H1 (cell line): Measurements from ENCODE around the gene SLFN12L. TPM values are rescaled to one million over a fixed set of nuclear protein-coding genes. Genes with fewer than 3 reads are reported as not detected.

ENCODE experiments used
- CTCF ChIA-PET: fragments of 300-600 bp; sonication (Branson Sonifier 250); formaldehyde crosslinking; loops from one replicate; lab custom pipeline; 2021; ENCODE audit not compliant: partially characterized antibody; lab: Charles Lee
- POLR2A ChIA-PET: fragments of 300-600 bp; sonication (Branson Sonifier 250); formaldehyde crosslinking; loops from one replicate; lab custom pipeline; 2021; ENCODE audit warnings: inconsistent platforms; ENCODE audit not compliant: partially characterized antibody; lab: Charles Lee
- DNase-seq, 2 experiments: peaks; one replicate each; pipeline versions ENCODE4 v3.0.0 to v3.0.0-alpha.2; 2010 to 2022; ENCODE audit warnings: low spot score in 2 of 2, low read depth in 1 of 2, mixed read lengths in 1 of 2
- FAIRE-seq: peaks from 2 replicates; lab custom pipeline; 2011; peaks lifted over from hg19 to GRCh38; lab: Jason Lieb, UNC
- H2AFZ ChIP-seq: 2 replicates; pipeline ENCODE4 v1.8.1; 2012; ENCODE audit warnings: low read length, inconsistent platforms
- H2AK5ac ChIP-seq: 2 replicates; pipeline ENCODE4 v1.6.1; 2013; ENCODE audit warnings: low read depth, low read length
- H2BK120ac ChIP-seq: replicated peaks from 2 replicates; pipeline ENCODE3; 2013; ENCODE audit warnings: low read depth, low read length, inconsistent platforms
- H2BK12ac ChIP-seq: 2 replicates; pipeline ENCODE4 v1.6.1; 2013; ENCODE audit warnings: low read depth, low read length
- H2BK15ac ChIP-seq: 2 replicates; pipeline ENCODE4 v1.6.1; 2013; ENCODE audit warnings: low read length
- H2BK20ac ChIP-seq: 2 replicates; pipeline ENCODE4 v1.6.1; 2013; ENCODE audit warnings: low read length
- H2BK5ac ChIP-seq: 2 replicates; pipeline ENCODE4 v1.6.1; 2013; ENCODE audit warnings: low read depth, low read length
- H3K14ac ChIP-seq: 2 replicates; pipeline ENCODE4 v1.6.1; 2013; ENCODE audit warnings: inconsistent platforms; ENCODE audit not compliant: insufficient read length
- H3K18ac ChIP-seq: 2 replicates; pipeline ENCODE4 v1.6.1; 2013; ENCODE audit warnings: low read length; ENCODE audit errors: extremely low read depth
- H3K23ac ChIP-seq: 2 replicates; pipeline ENCODE4 v1.6.1; 2013; ENCODE audit warnings: inconsistent platforms; ENCODE audit not compliant: insufficient read length
- H3K23me2 ChIP-seq: 2 replicates; pipeline ENCODE4 v1.6.1; 2013; ENCODE audit warnings: low read depth, low read length
- H3K27ac ChIP-seq: 2 replicates; pipeline ENCODE4 v1.6.1; 2011; ENCODE audit warnings: low read depth, low read length, inconsistent platforms
- H3K27me3 ChIP-seq, 4 experiments: replicated peaks in 1 of 4; 1 replicate in 1 of 4; 2 replicates in 3 of 4; pipeline versions ENCODE4 v1.6.1 to v1.8.1; 2011 to 2013; ENCODE audit warnings: low read length in 3 of 4, mild to moderate bottlenecking in 3 of 4, inconsistent platforms in 2 of 4, mixed read lengths in 2 of 4, moderate library complexity in 1 of 4; ENCODE audit not compliant: control insufficient read depth in 3 of 4, insufficient read depth in 3 of 4; ENCODE audit errors: extremely low read depth in 1 of 4
- H3K36me3 ChIP-seq, 4 experiments: 2 replicates each; pipeline versions ENCODE4 v1.6.1 to v1.8.1; 2011 to 2013; ENCODE audit warnings: mild to moderate bottlenecking in 4 of 4, low read length in 3 of 4, moderate library complexity in 2 of 4, control low read depth in 1 of 4, inconsistent platforms in 1 of 4; ENCODE audit not compliant: insufficient read depth in 4 of 4, control insufficient read depth in 2 of 4
- H3K4ac ChIP-seq: replicated peaks from 2 replicates; pipeline ENCODE3; 2013; ENCODE audit warnings: low read length, low read depth, mixed read lengths, inconsistent platforms; ENCODE audit not compliant: insufficient read length
- H3K4me1 ChIP-seq, 4 experiments: replicated peaks in 1 of 4; 1 replicate in 1 of 4; 2 replicates in 3 of 4; pipeline versions ENCODE4 v1.6.1 to v1.8.1; 2011 to 2013; ENCODE audit warnings: low read length in 3 of 4, inconsistent platforms in 2 of 4, mixed read lengths in 1 of 4; ENCODE audit not compliant: insufficient read depth in 4 of 4, control insufficient read depth in 3 of 4
- H3K4me2 ChIP-seq, 2 experiments: 2 replicates each; pipeline versions ENCODE4 v1.6.1 to v1.8.1; 2011 to 2013; ENCODE audit warnings: low read depth in 2 of 2, low read length in 2 of 2, control low read depth in 1 of 2, inconsistent platforms in 1 of 2, mild to moderate bottlenecking in 1 of 2; ENCODE audit not compliant: insufficient read depth in 1 of 2
- H3K4me3 ChIP-seq, 4 experiments: fragments of 200-600, 300-600 bp in 1 of 4; sonication (generic), shearing (Covaris generic), sonication (Bioruptor Twin) in 1 of 4; 2 replicates each; pipeline versions ENCODE4 v1.5.1 to v1.8.1; 2011 to 2016; ENCODE audit warnings: low read length in 4 of 4, low read depth in 3 of 4, control low read depth in 2 of 4, inconsistent platforms in 2 of 4, mild to moderate bottlenecking in 2 of 4, mixed read lengths in 1 of 4, moderate library complexity in 1 of 4; ENCODE audit not compliant: insufficient read depth in 2 of 4; ENCODE audit errors: extremely low read depth in 1 of 4
- H3K56ac ChIP-seq: replicated peaks from 2 replicates; pipeline ENCODE3; 2013; ENCODE audit warnings: low read depth, mild to moderate bottlenecking, mixed read lengths, low read length, inconsistent platforms; ENCODE audit not compliant: insufficient read length
- H3K79me1 ChIP-seq: 2 replicates; pipeline ENCODE4 v1.6.1; 2013; ENCODE audit warnings: low read depth, low read length, control low read depth
- H3K79me2 ChIP-seq, 2 experiments: 2 replicates each; pipeline versions ENCODE4 v1.6.1 to v1.8.1; 2012 to 2013; ENCODE audit warnings: low read length in 2 of 2, mild to moderate bottlenecking in 2 of 2, inconsistent platforms in 1 of 2; ENCODE audit not compliant: insufficient read depth in 2 of 2, control insufficient read depth in 1 of 2
- H3K9ac ChIP-seq, 4 experiments: replicated peaks in 1 of 4; 1 replicate in 1 of 4; 2 replicates in 3 of 4; pipeline versions ENCODE4 v1.6.1 to v1.8.1; 2011 to 2013; ENCODE audit warnings: low read depth in 3 of 4, low read length in 3 of 4, control low read depth in 2 of 4, mild to moderate bottlenecking in 2 of 4, moderate library complexity in 2 of 4, inconsistent platforms in 1 of 4; ENCODE audit errors: extremely low read depth in 1 of 4
- H3K9me3 ChIP-seq, 2 experiments: 2 replicates each; pipeline versions ENCODE4 v1.6.1 to v1.8.1; 2012 to 2013; ENCODE audit warnings: mild to moderate bottlenecking in 2 of 2, moderate library complexity in 2 of 2, control low read depth in 1 of 2, inconsistent platforms in 1 of 2, low read depth in 1 of 2, low read length in 1 of 2, mixed read lengths in 1 of 2; ENCODE audit not compliant: insufficient read depth in 2 of 2
- H4K20me1 ChIP-seq, 2 experiments: replicated peaks in 1 of 2; 2 replicates each; pipeline versions ENCODE3 to v1.8.1; 2011 to 2013; ENCODE audit warnings: inconsistent platforms in 2 of 2, low read length in 2 of 2, mild to moderate bottlenecking in 1 of 2; ENCODE audit not compliant: insufficient read depth in 2 of 2, control insufficient read depth in 1 of 2
- H4K5ac ChIP-seq: 2 replicates; pipeline ENCODE4 v1.6.1; 2013; ENCODE audit warnings: low read length, low read depth, mixed read lengths, inconsistent platforms; ENCODE audit not compliant: insufficient read length
- H4K8ac ChIP-seq: 2 replicates; pipeline ENCODE4 v1.8.0; 2013; ENCODE audit warnings: mild to moderate bottlenecking, moderate library complexity, low read length, inconsistent platforms; ENCODE audit not compliant: insufficient read depth; ENCODE audit errors: extremely low read depth
- H4K91ac ChIP-seq: replicated peaks from 2 replicates; pipeline ENCODE3; 2013; ENCODE audit warnings: low read length, mixed read lengths, inconsistent platforms; ENCODE audit not compliant: insufficient read length
- BACH1 ChIP-seq: IDR thresholded peaks from 2 replicates; pipeline ENCODE4 v1.6.1; 2012; ENCODE audit warnings: low read length, improper control_type of control experiment
- BCL11A ChIP-seq, 2 experiments: IDR thresholded peaks; one replicate each; pipeline ENCODE4 v1.6.1; 2011; ENCODE audit warnings: low read depth in 2 of 2, low read length in 2 of 2, mild to moderate bottlenecking in 2 of 2
- FOSL1 ChIP-seq: IDR thresholded peaks from 2 replicates; pipeline ENCODE4 v1.6.1; 2011; ENCODE audit warnings: mild to moderate bottlenecking, low read depth, low read length, moderate library complexity; ENCODE audit not compliant: insufficient read depth
- KDM4A ChIP-seq: IDR thresholded peaks from one replicate; pipeline ENCODE4 v1.7.1; 2012; ENCODE audit warnings: low read depth, mild to moderate bottlenecking, moderate library complexity, low read length, inconsistent platforms; ENCODE audit not compliant: severe bottlenecking
- NANOG ChIP-seq: IDR thresholded peaks from 2 replicates; pipeline ENCODE4 v1.6.1; 2011; ENCODE audit warnings: low read length, low read depth, mild to moderate bottlenecking, inconsistent platforms; ENCODE audit not compliant: insufficient read depth, poor library complexity, severe bottlenecking
- POLR2A ChIP-seq, 2 experiments: IDR thresholded peaks; 1 replicate in 1 of 2; 2 replicates in 1 of 2; pipeline ENCODE4 v1.6.1; 2011; ENCODE audit warnings: low read depth in 2 of 2, low read length in 2 of 2, mild to moderate bottlenecking in 2 of 2; ENCODE audit errors: control extremely low read depth in 1 of 2
- RAD21 ChIP-seq, 2 experiments: IDR thresholded peaks in 1 of 2; conservative IDR thresholded peaks in 1 of 2; 2 replicates each; pipeline ENCODE4 v1.6.1; 2011; ENCODE audit warnings: low read depth in 2 of 2, low read length in 2 of 2, improper control_type of control experiment in 1 of 2, inconsistent platforms in 1 of 2, mild to moderate bottlenecking in 1 of 2, moderate library complexity in 1 of 2
- SIX5 ChIP-seq: IDR thresholded peaks from 2 replicates; pipeline ENCODE4 v1.6.1; 2011; ENCODE audit warnings: mild to moderate bottlenecking, low read depth, low read length
- SUZ12 ChIP-seq: fragments of 200-600 bp; sonication (generic); IDR thresholded peaks from 2 replicates; pipeline ENCODE4 v1.6.1; 2012; ENCODE audit warnings: mild to moderate bottlenecking, inconsistent platforms, low read length, moderate library complexity, mixed read lengths
- TEAD4 ChIP-seq: IDR thresholded peaks from 2 replicates; pipeline ENCODE4 v1.6.1; 2012; ENCODE audit warnings: low read depth, low read length, inconsistent platforms, mixed read lengths
- WGBS, 2 experiments: shearing (Covaris generic) in 1 of 2; methylation state at CpG; one replicate each; pipeline versions ENCODE4 v1.1.6 to v1.1.7; 2013 to 2015; ENCODE audit warnings: low lambda C conversion rate in 2 of 2, mixed read lengths in 2 of 2, inconsistent platforms in 1 of 2, low coverage in 1 of 2, missing lambda C conversion rate in 1 of 2; ENCODE audit not compliant: insufficient replicate concordance in 2 of 2, insufficient coverage in 1 of 2, insufficient read length in 1 of 2; ENCODE audit errors: extremely low coverage in 1 of 2, missing lambda C conversion rate in 1 of 2; 5-methylcytosine and 5-hydroxymethylcytosine counted together
- polyA plus RNA-seq, 7 experiments: library from polyadenylated mRNA; depleted of rRNA in 3 of 7; stranded (reverse) in 5 of 7; unstranded in 2 of 7; fragments of >200 nt in 5 of 7; fragments of 200-250 nt in 2 of 7; gene quantifications; 1 replicate in 5 of 7; 2 replicates in 1 of 7; 4 replicates in 1 of 7; pipeline versions ENCODE4 v1.2.1 to v1.2.3, GENCODE V29; 2011 to 2013; ENCODE audit warnings: missing spikeins in 2 of 7, mixed read lengths in 2 of 7
- total RNA-seq: library from RNA; stranded (reverse); fragmentation: NEBNext Ultra II Directional; extraction: Animal tissue kit (Norgen Biotek cat#: 25700); gene quantifications from 2 replicates; pipeline ENCODE4 v1.2.1, GENCODE V29; 2021

The SLFN12L gene
- total and polyA plus RNA-seq, 2 of the 8 experiments (the other 6 are each of a cell fraction or from before 2014, with no cell fraction given) = not detected

- Histone ChIP-seq H3K36me3 (no peaks in the 10 kb centered on the region), H3K23ac (no peak overlapping the region), H3K4me3 (peak overlapping the region; percentile 37 to 65 (median 56); a peak in 7 of 8 replicates), H3K9ac (peak overlapping the region in 3 of 4 experiments; percentile 62 to 71 (median 70); a peak in 5 of 7 replicates), H3K18ac (peak overlapping the region; percentile 62; the same call in 1 of the 2 replicates), H3K27me3 (peaks cover 6 to 35% (median 21%) of the 10 kb centered on the region in 4 experiments), H3K27ac (no peak overlapping the region; the same call in 1 of the 2 replicates), H3K79me1 (no peaks in the 10 kb centered on the region), H3K79me2 (no peaks in the 10 kb centered on the region), H3K4me2 (peak overlapping the region; percentile 68 to 84), H2BK120ac (no peak overlapping the region), H3K4me1 (peaks cover 0 to 14% (median 7%) of the 10 kb centered on the region in 4 experiments; a peak in 6 of 7 replicates), H4K20me1 (peaks cover 0 to 3% of the 10 kb centered on the region in 2 experiments), H2BK20ac (no peak overlapping the region), H4K5ac (no peak overlapping the region), H3K4ac (no peak overlapping the region), H4K8ac (0 out of 2 replicates have a peak overlapping the region, but pooled peaks have one; percentile 75), H2AK5ac (no peak overlapping the region), H3K14ac (no peak overlapping the region), H2BK12ac (peak overlapping the region; percentile 84; the same call in 1 of the 2 replicates), H3K23me2 (peaks cover 5% of the 10 kb centered on the region; the same call in 1 of the 2 replicates), H2BK5ac (peak overlapping the region; percentile 90; the same call in 1 of the 2 replicates), H2AFZ (no peak overlapping the region), H4K91ac (no peak overlapping the region), H2BK15ac (no peak overlapping the region), H3K9me3 (no peaks in the 10 kb centered on the region), H3K56ac (no peak overlapping the region)
- 2% methylated on average over 19 of the region's 19 CpGs; no CpG with 5 or more reads in 1 of the 2 experiments for WGBS, 2 experiments
- ChIA-PET POLR2A (interaction anchor here (0.5 to 2.4 kb wide), 10 partner anchors 11 to 292 kb away, joined by 3 to 38 read pairs (median 4); partner anchors contain the start of genes NLE1 and SLFN13), CTCF (interaction anchor here (0.6 to 1.3 kb wide), 11 partner anchors 12 to 174 kb away, joined by 3 to 4 read pairs (median 3); no protein-coding TSS in a partner anchor)
- FAIRE-seq = peak; percentile 60
- peak; percentile 80 to 82 for DNase-seq
- peak in 1 of 2 experiments; percentile 33; a peak in 2 of 4 replicates for TF ChIP-seq RAD21 (IDR thresholded peaks at IDR 0.05 in 1 of 2, conservative IDR thresholded peaks at IDR 0.05 in 1 of 2; ENCODE audit: low read depth in 2 of 2, low read length in 2 of 2)
- TF ChIP-seq KDM4A = no peak
- peak; percentile 64 for TF ChIP-seq NANOG
- TF ChIP-seq TEAD4 = peak; percentile 97
- TF ChIP-seq BCL11A (IDR thresholded peaks at IDR 0.05; ENCODE audit: low read depth in 2 of 2, low read length in 2 of 2) = no peak
- TF ChIP-seq BACH1 = peak; percentile 32; the same call in 1 of the 2 replicates
- no peak for TF ChIP-seq SIX5
- no peak for TF ChIP-seq SUZ12
- TF ChIP-seq POLR2A (IDR thresholded peaks at IDR 0.05; ENCODE audit: control extremely low read depth in 1 of 2, low read depth in 2 of 2, low read length in 2 of 2) = peak in 1 of 2 experiments; percentile 61; a peak in 1 of 3 replicates
- TF ChIP-seq FOSL1 = peak; percentile 70; the same call in 1 of the 2 replicates
Measured at GRCh38 chr17:35433075-35433894, 104.2 kb downstream of the SLFN12L start.
